ENCODE measurements around the gene CADPS2. TPM values are rescaled to one million over a fixed set of nuclear protein-coding genes. Genes with fewer than 3 reads are reported as not detected.

The CADPS2 gene
- total RNA-seq, 1 experiment from 2014 or later, result 5.9 TPM

DNA sequence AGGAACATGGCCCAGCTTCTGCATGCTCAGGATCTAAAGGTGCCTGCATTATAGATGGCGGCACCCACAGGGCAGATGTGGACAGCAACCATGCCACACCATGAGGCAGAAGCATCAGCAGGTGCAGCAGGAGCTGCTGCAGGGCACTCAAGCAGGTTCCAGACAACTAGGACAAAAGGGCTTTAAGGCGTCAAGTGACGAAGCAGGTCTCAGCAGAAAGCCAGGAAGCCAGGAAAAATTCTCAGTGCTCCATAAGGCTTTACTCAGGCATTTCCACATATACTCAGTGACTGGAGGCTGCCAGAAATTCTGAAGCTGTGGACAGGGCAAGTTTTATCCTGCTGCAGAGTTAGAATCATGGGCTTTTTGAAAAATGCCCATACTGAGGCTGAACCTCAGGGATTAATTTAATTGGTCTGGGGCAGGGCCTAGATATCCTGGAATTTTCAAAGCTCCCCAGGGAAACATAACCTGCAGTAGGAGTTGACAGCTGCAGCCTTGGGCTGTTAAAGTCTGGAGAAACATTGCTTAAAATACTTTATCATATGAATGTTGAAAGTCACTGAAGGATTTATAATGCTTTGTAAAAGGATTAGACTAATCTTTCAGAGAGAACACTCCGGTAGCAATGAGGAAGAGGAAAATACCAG, 115.4 kb downstream of the CADPS2 start:
- Histone ChIP-seq H3K27me3 (ENCODE audit: control insufficient read depth, insufficient read depth, low read length) (no peaks in the 10 kb centered on the region), H3K36me3 (replicated peaks; ENCODE audit: control insufficient read depth, insufficient read depth, low read length) (no peaks in the 10 kb centered on the region), H3K4me3 (ENCODE audit: insufficient read depth, low read depth, low read length) (no peak overlapping the region)
- no peak for DNase-seq

DNA sequence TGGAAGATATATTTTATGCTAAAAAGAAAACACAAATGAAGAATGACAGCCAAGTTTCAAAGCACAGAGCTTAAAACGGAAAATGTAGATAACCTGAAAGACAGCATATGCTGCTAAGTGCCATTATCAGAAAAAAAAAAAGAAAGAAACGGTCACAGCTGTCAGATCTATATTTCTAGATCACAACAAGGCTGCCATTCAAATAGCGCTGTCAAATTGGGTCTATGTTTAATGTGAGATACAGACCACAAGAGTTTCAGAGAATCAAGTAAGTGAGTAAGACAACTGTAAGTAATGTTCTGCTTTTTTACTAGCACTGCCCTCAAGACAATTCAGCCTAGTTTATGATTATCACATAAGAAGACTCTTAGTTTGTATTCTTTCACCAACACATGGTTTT, 117.4 kb downstream of the CADPS2 start:
- Histone ChIP-seq H3K27me3 (ENCODE audit: control insufficient read depth, insufficient read depth, low read length) (no peaks in the 10 kb centered on the region), H3K36me3 (replicated peaks; ENCODE audit: control insufficient read depth, insufficient read depth, low read length) (no peaks in the 10 kb centered on the region), H3K4me3 (ENCODE audit: insufficient read depth, low read depth, low read length) (no peak overlapping the region)
- DNase-seq, result no peak

DNA sequence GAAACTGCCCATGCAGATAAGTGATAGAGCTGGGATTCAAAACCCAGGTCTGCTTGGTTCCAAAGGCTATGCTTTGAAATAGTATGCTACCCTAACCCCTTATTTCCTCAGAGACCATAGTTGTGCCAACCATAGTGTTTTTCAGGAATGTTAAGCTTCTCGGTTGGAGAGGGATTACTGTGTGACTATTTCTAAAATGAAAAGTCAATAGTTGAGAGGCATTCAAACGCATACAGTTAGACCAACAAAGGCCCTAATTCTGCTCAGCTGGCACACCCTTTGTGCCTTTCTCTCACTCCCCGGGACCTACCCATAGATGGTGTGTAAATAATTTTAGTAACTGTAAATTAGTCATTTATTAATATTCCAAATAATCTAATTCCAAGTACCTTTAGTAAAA, 118.9 kb downstream of the CADPS2 start:
- no peaks in the 10 kb centered on the region for H3K36me3 ChIP-seq (replicated peaks; ENCODE audit: control insufficient read depth, insufficient read depth, low read length)
- no peaks in the 10 kb centered on the region for H3K27me3 ChIP-seq (ENCODE audit: control insufficient read depth, insufficient read depth, low read length)
- no peak overlapping the region for H3K4me3 ChIP-seq (ENCODE audit: insufficient read depth, low read depth, low read length)
- DNase-seq, result no peak

GRCh38 chr7:122766593-122766992, 119.7 kb downstream of the CADPS2 start:
- H3K36me3 ChIP-seq (replicated peaks; ENCODE audit: control insufficient read depth, insufficient read depth, low read length), result no peaks in the 10 kb centered on the region
- H3K27me3 ChIP-seq (ENCODE audit: control insufficient read depth, insufficient read depth, low read length), result no peaks in the 10 kb centered on the region
- no peak for DNase-seq
- no peak overlapping the region for H3K4me3 ChIP-seq (ENCODE audit: insufficient read depth, low read depth, low read length)

- H3K27me3 ChIP-seq (ENCODE audit: control insufficient read depth, insufficient read depth, low read length), result no peaks in the 10 kb centered on the region
- no peak for DNase-seq
- no peaks in the 10 kb centered on the region for H3K36me3 ChIP-seq (replicated peaks; ENCODE audit: control insufficient read depth, insufficient read depth, low read length)
- H3K4me3 ChIP-seq (ENCODE audit: insufficient read depth, low read depth, low read length), result no peak overlapping the region
Observed at GRCh38 chr7:122764902-122765301, 121.4 kb downstream of the CADPS2 start.

GRCh38 chr7:122764020-122764419, 122.2 kb downstream of the CADPS2 start:
- no peaks in the 10 kb centered on the region for H3K27me3 ChIP-seq (ENCODE audit: control insufficient read depth, insufficient read depth, low read length)
- H3K4me3 ChIP-seq (ENCODE audit: insufficient read depth, low read depth, low read length), result no peak overlapping the region
- H3K36me3 ChIP-seq (replicated peaks; ENCODE audit: control insufficient read depth, insufficient read depth, low read length), result no peaks in the 10 kb centered on the region
- no peak for DNase-seq

DNA sequence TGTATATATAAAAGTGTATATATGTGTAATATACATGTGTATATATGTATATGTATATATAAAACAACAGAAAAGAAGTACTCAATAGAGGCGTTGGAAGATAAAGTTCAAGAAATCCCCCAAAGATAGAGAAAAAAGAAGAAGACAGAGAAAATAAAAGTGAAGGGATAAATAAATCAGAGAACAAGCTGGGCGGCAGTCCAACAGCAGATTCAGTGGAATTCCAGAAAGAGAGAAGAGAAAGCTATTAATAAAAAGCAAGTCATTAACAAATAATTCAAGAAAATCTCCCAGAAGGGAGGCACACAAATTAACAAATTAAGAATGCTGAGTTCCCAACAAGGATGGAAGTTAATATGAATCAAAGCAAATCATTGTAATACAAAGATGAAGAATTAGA, 124.2 kb downstream of the CADPS2 start:
- Histone ChIP-seq H3K36me3 (replicated peaks; ENCODE audit: control insufficient read depth, insufficient read depth, low read length) (no peaks in the 10 kb centered on the region), H3K4me3 (ENCODE audit: insufficient read depth, low read depth, low read length) (no peak overlapping the region), H3K27me3 (ENCODE audit: control insufficient read depth, insufficient read depth, low read length) (no peaks in the 10 kb centered on the region)
- no peak for DNase-seq

DNA sequence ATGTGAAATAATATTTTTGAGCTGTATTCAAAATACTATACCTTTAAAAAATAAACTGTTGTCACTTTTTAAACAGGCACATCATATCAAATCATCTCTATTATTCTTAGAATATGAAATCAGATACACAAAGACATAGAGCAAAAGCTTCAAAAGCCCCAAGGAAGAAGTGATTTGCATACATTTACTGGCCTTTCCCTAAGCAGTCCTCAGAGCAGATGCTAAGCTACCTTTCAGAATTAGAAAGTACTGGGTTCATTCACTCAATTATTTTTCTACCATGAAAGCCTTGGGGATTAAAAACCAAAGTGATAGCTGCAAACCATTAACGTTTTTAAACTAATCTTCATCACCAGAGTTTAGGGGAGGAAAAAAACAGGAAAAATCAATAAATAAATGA, 127.8 kb downstream of the CADPS2 start:
- H3K36me3 ChIP-seq (replicated peaks; ENCODE audit: control insufficient read depth, insufficient read depth, low read length), result no peaks in the 10 kb centered on the region
- DNase-seq, result no peak
- H3K27me3 ChIP-seq (ENCODE audit: control insufficient read depth, insufficient read depth, low read length), result no peaks in the 10 kb centered on the region
- no peak overlapping the region for H3K4me3 ChIP-seq (ENCODE audit: insufficient read depth, low read depth, low read length)

- H3K27me3 ChIP-seq (ENCODE audit: control insufficient read depth, insufficient read depth, low read length), result no peaks in the 10 kb centered on the region
- no peak for DNase-seq
- no peaks in the 10 kb centered on the region for H3K36me3 ChIP-seq (replicated peaks; ENCODE audit: control insufficient read depth, insufficient read depth, low read length)
- no peak overlapping the region for H3K4me3 ChIP-seq (ENCODE audit: insufficient read depth, low read depth, low read length)
Observed at GRCh38 chr7:122756860-122757259, 129.4 kb downstream of the CADPS2 start.

GRCh38 chr7:122755696-122756095, 130.6 kb downstream of the CADPS2 start:
- no peak overlapping the region for H3K4me3 ChIP-seq (ENCODE audit: insufficient read depth, low read depth, low read length)
- no peak for DNase-seq
- H3K36me3 ChIP-seq (replicated peaks; ENCODE audit: control insufficient read depth, insufficient read depth, low read length), result no peaks in the 10 kb centered on the region

GRCh38 chr7:122752583-122752982, 133.7 kb downstream of the CADPS2 start:
- Histone ChIP-seq H3K4me3 (ENCODE audit: insufficient read depth, low read depth, low read length) (no peak overlapping the region), H3K36me3 (replicated peaks; ENCODE audit: control insufficient read depth, insufficient read depth, low read length) (no peaks in the 10 kb centered on the region), H3K27me3 (ENCODE audit: control insufficient read depth, insufficient read depth, low read length) (no peaks in the 10 kb centered on the region)
- no peak for DNase-seq

More at GRCh38 chr7:122755696-122756095, 130.6 kb downstream of the CADPS2 start:
- H3K27me3 ChIP-seq (ENCODE audit: control insufficient read depth, insufficient read depth, low read length), result no peaks in the 10 kb centered on the region

DNA sequence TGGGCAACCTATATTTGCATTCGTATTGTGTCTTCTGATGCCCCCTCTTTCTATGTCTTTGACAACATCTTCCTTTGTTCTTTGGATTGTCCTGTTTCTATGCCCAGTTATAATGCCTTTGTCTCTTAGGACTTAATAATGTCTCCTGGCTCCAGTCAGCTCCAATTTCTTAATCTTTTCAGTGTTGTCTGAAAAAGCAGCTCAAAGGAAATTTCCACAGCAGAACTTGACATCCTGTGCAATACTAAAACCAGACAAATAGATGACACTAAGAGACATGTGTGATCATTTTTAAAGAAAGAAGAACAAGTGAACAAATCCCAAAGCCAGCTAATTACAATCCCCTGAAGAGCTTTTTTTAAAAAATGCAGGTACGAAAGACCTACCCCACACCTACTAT, 135.9 kb downstream of the CADPS2 start:
- H3K4me3 ChIP-seq (ENCODE audit: insufficient read depth, low read depth, low read length), result no peak overlapping the region
- H3K27me3 ChIP-seq (ENCODE audit: control insufficient read depth, insufficient read depth, low read length), result no peaks in the 10 kb centered on the region
- no peaks in the 10 kb centered on the region for H3K36me3 ChIP-seq (replicated peaks; ENCODE audit: control insufficient read depth, insufficient read depth, low read length)
- DNase-seq, result no peak

- no peak for DNase-seq
- H3K27me3 ChIP-seq (ENCODE audit: control insufficient read depth, insufficient read depth, low read length), result no peaks in the 10 kb centered on the region
- H3K36me3 ChIP-seq (replicated peaks; ENCODE audit: control insufficient read depth, insufficient read depth, low read length), result no peaks in the 10 kb centered on the region
- H3K4me3 ChIP-seq (ENCODE audit: insufficient read depth, low read depth, low read length), result no peak overlapping the region
Observed at GRCh38 chr7:122748195-122748594, 138.1 kb downstream of the CADPS2 start.

- Histone ChIP-seq H3K27me3 (ENCODE audit: control insufficient read depth, insufficient read depth, low read length) (no peaks in the 10 kb centered on the region), H3K4me3 (ENCODE audit: insufficient read depth, low read depth, low read length) (no peak overlapping the region), H3K36me3 (replicated peaks; ENCODE audit: control insufficient read depth, insufficient read depth, low read length) (no peaks in the 10 kb centered on the region)
- DNase-seq, result no peak
Observed at GRCh38 chr7:122746948-122747347, 139.3 kb downstream of the CADPS2 start.

GRCh38 chr7:122743211-122743610, 143.0 kb downstream of the CADPS2 start:
- H3K4me3 ChIP-seq (ENCODE audit: insufficient read depth, low read depth, low read length), result no peak overlapping the region
- H3K36me3 ChIP-seq (replicated peaks; ENCODE audit: control insufficient read depth, insufficient read depth, low read length), result no peaks in the 10 kb centered on the region
- no peak for DNase-seq
- H3K27me3 ChIP-seq (ENCODE audit: control insufficient read depth, insufficient read depth, low read length), result no peaks in the 10 kb centered on the region

DNA sequence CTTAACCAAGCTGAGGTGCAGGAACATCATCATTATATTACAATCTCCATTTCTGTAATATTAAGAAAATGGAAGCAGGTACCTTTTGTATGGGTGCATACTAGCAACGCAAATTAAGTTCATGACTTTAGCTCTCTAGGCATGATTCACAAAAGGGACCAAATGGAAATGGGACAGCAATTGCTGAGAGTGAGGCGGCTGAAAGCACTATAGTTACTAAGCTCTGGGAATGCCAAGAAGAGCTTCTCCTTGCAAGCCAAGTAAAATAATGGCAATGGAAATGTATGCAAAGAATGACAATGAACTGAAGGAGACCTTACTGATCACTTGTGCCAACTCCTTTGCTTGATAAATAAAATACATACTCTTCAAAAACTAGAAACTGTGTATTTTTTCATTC, 147.3 kb downstream of the CADPS2 start:
- DNase-seq, result no peak

More for the DNA sequence above, 147.3 kb downstream of the CADPS2 start:
- Histone ChIP-seq H3K36me3 (replicated peaks; ENCODE audit: control insufficient read depth, insufficient read depth, low read length) (no peaks in the 10 kb centered on the region), H3K4me3 (ENCODE audit: insufficient read depth, low read depth, low read length) (no peak overlapping the region), H3K27me3 (ENCODE audit: control insufficient read depth, insufficient read depth, low read length) (no peaks in the 10 kb centered on the region)

Data from H7 (cell line).